HepG2 (cell line): ENCODE results near the gene KRT15.

ENCODE experiments used
- CTCF ChIP-seq: sonication (generic); formaldehyde crosslinking; IDR thresholded peaks from 2 replicates; pipeline ENCODE4 v1.5.0; 2020; ENCODE audit warnings: mild to moderate bottlenecking, missing genetic modification reagents, moderate library complexity
- EEA1 ChIP-seq: sonication (generic); formaldehyde crosslinking; IDR thresholded peaks from 2 replicates; pipeline ENCODE4 v1.5.1; 2020; ENCODE audit warnings: mild to moderate bottlenecking, missing genetic modification reagents, borderline replicate concordance
- RFX1 ChIP-seq: fragments of 450-650 bp; IDR thresholded peaks from 2 replicates; pipeline ENCODE4 v1.6.1; 2017
- ZBTB21 ChIP-seq: sonication (generic); formaldehyde crosslinking; IDR thresholded peaks from 2 replicates; pipeline ENCODE4 v1.4.0; 2020; ENCODE audit warnings: missing genetic modification reagents

GRCh38 chr17:41553176-41553575, 34.5 kb upstream of the KRT15 start:
- TF ChIP-seq RFX1 (no peak), ZBTB21 (CRISPR knock-in tag) (no peak), CTCF (CRISPR knock-in tag) (no peak), EEA1 (CRISPR knock-in tag) (no peak)
